Activated T-cell treated with anti-CD3 and anti-CD28 coated beads, Interleukin-2, amount 50 U/mL, for 72 hours (primary cell): ENCODE results near the gene ABCA4. TPM values are rescaled to one million over a fixed set of nuclear protein-coding genes. Genes with fewer than 3 reads are reported as not detected.

Experiments
- ATAC-seq, 2 donors: fragments of 150-1000 bp; cut with Tn5 transposase; replicated peaks in 1 of 2; 2 replicates each; pipeline ENCODE4 v1.10.0; 2021; ENCODE audit warnings: moderate library complexity in 2 of 2, mild to moderate bottlenecking in 1 of 2
- DNase-seq, 2 donors: peaks; one replicate each; pipeline ENCODE4 v3.0.0; 2021 to 2022; ENCODE audit warnings: mixed read lengths in 1 of 2
- H3K27ac Mint-ChIP-seq: one replicate; pipeline ENCODE4 v1.8.0; 2022; ENCODE audit warnings: mild to moderate bottlenecking, moderate library complexity, mixed read lengths
- H3K27me3 Mint-ChIP-seq: one replicate; pipeline ENCODE4 v1.8.0; 2022; ENCODE audit warnings: low read depth, mixed read lengths
- H3K36me3 Mint-ChIP-seq, 2 donors: one replicate each; pipeline ENCODE4 v1.8.0; 2022; ENCODE audit warnings: mixed read lengths in 2 of 2, mild to moderate bottlenecking in 1 of 2; ENCODE audit not compliant: insufficient read depth in 2 of 2
- H3K4me1 Mint-ChIP-seq: one replicate; pipeline ENCODE4 v1.8.0; 2022; ENCODE audit warnings: low read depth, mixed read lengths
- H3K4me3 Mint-ChIP-seq, 2 donors: one replicate each; pipeline ENCODE4 v1.8.0; 2022; ENCODE audit warnings: mild to moderate bottlenecking in 2 of 2, mixed read lengths in 2 of 2, moderate library complexity in 2 of 2
- H3K9me3 Mint-ChIP-seq, 2 donors: one replicate each; pipeline ENCODE4 v1.8.0; 2022; ENCODE audit warnings: mixed read lengths in 2 of 2
- total RNA-seq, 2 donors: library from RNA; stranded (reverse); gene quantifications; one replicate each; pipeline ENCODE4 v1.2.3, GENCODE V29; 2022

The ABCA4 gene
- total RNA-seq, 2 donors from 2014 or later: 0.53 to 2.5 TPM

DNA sequence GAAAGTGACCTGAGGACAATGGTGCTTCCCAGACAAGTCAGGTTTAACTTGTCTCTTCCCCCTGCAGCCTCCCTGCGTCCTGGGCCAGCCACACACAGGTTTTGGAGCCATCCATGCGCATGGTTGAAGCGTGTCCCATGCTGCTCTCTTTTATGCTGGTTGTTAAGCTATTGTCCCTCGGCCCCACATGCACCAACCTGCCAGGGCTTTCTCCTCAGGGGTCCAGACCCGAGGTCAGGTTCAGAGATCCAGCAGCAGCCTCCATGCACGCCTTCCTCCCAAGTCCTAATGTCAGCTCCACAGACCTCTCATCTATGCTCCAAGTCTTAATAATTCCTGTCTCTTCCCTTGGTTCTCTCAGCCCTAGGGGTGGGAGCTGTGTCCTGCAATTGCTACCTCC, 1.6 kb downstream of the ABCA4 start:
- DNase-seq (no peak), ATAC-seq (no peak)
- H3K27me3 Mint-ChIP-seq: no peaks in the 10 kb centered on the region
- no peak overlapping the region for H3K27ac Mint-ChIP-seq
- no peaks in the 10 kb centered on the region for H3K36me3 Mint-ChIP-seq
- H3K4me3 Mint-ChIP-seq: no peak overlapping the region
- no peaks in the 10 kb centered on the region for H3K4me1 Mint-ChIP-seq
- H3K9me3 Mint-ChIP-seq: no peaks in the 10 kb centered on the region

DNA sequence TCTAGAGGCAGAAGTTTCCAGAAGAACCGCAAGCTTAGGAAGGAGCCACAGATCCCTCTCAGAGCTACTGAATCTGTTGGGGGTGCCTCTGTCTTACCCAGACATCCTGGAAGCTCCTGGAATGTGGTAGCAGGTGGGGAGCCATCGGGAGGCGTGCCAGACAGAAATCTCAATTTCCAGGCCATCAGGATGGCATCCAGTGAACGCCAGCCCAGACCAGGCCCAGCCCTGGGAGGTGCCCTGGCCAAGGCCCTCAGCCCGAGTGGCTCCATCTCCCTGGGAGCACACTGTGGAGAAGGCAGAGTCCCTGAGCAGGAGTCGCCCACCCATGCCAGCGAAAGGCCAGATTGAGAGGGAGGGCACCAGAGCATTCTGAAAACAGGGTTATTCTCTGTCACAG, 2.5 kb downstream of the ABCA4 start:
- Mint-ChIP-seq H3K27me3 (no peaks in the 10 kb centered on the region), H3K4me3 (no peak overlapping the region), H3K36me3 (no peaks in the 10 kb centered on the region), H3K4me1 (no peaks in the 10 kb centered on the region), H3K27ac (no peak overlapping the region), H3K9me3 (no peaks in the 10 kb centered on the region)
- DNase-seq (no peak), ATAC-seq (no peak)

DNA sequence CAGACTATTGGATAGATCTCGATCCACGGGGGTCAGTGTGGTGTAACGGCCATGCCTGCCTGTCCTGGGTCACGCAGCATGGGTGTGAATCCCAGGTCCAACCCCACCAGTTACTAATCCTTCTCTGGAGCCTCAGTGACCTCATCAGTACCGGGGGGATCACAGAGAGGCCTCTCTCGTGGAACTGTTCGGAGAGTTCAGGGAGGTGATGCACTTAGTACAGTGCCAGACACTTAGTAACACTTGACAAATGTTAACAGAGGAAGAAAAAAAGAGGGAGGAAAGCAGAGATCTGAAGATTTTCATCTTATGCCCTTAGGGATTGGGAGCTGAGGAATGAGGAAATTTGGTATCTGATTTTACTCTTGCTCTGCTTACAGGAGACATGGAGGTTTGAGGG, 2.9 kb downstream of the ABCA4 start:
- H3K27ac Mint-ChIP-seq: no peak overlapping the region
- no peaks in the 10 kb centered on the region for H3K36me3 Mint-ChIP-seq
- H3K9me3 Mint-ChIP-seq: no peaks in the 10 kb centered on the region
- no peak for DNase-seq
- H3K4me1 Mint-ChIP-seq: no peaks in the 10 kb centered on the region
- no peaks in the 10 kb centered on the region for H3K27me3 Mint-ChIP-seq
- no peak for ATAC-seq
- H3K4me3 Mint-ChIP-seq: no peak overlapping the region

DNA sequence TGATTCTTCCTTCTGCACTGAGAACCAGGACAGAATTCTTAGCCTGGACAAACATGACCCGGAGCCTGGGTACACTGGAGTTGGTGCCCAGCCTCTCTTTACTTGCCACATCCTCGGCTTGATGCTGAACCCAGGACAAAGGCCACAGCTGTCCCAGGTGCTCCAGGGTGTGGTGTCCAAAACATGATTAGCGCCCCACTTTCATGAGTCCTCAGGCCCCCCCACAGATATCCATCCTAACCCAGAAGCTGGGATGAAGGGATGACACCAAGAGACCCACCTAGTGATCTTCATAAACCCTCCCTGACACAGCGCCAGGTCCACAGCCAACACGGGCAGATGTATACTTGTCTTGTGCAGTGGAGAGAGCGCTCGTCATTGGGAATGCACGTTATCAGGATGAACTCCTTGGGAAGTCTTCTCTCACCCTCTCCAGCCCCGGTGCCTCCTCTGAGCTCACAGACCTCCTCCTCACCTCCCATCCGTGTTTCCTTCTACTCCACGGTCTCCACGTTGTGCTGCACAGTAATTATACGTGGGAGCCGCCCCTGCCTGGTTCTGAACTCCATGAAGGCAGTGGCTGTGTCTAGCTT, 3.6 kb downstream of the ABCA4 start:
- DNase-seq: no peak
- H3K4me3 Mint-ChIP-seq: no peak overlapping the region
- no peaks in the 10 kb centered on the region for H3K4me1 Mint-ChIP-seq
- no peaks in the 10 kb centered on the region for H3K36me3 Mint-ChIP-seq
- ATAC-seq: no peak
- no peak overlapping the region for H3K27ac Mint-ChIP-seq
- no peaks in the 10 kb centered on the region for H3K9me3 Mint-ChIP-seq
- H3K27me3 Mint-ChIP-seq: no peaks in the 10 kb centered on the region

DNA sequence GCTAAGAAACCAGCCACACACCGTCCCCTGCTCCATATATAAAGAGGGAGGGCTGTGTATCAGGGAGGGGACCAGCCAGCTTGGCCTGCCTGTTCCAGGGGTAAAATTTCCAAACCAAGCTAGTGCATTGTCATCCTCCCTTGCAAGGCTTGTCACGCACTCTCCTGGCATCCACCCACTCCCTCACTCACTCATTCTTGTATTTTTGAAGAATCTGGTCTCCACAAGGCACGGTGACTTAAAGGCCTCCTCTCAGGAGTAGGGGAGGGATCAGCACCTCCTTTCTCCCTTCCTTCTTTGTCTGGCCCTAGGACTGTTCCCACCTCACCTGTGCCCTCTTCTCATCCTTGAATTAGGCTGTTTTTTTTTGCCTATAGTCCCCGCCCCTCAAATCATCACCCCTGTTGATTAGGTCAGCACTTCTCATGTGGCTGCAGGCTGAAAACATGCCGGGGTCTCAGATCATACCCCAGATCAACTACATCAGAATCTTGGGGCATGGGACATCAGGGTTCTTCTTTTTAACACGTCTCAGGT, 5.0 kb downstream of the ABCA4 start:
- no peak overlapping the region for H3K27ac Mint-ChIP-seq
- H3K27me3 Mint-ChIP-seq: no peaks in the 10 kb centered on the region
- no peaks in the 10 kb centered on the region for H3K9me3 Mint-ChIP-seq
- no peaks in the 10 kb centered on the region for H3K4me1 Mint-ChIP-seq
- no peaks in the 10 kb centered on the region for H3K36me3 Mint-ChIP-seq
- ATAC-seq (no peak), DNase-seq (no peak)
- H3K4me3 Mint-ChIP-seq: no peak overlapping the region

DNA sequence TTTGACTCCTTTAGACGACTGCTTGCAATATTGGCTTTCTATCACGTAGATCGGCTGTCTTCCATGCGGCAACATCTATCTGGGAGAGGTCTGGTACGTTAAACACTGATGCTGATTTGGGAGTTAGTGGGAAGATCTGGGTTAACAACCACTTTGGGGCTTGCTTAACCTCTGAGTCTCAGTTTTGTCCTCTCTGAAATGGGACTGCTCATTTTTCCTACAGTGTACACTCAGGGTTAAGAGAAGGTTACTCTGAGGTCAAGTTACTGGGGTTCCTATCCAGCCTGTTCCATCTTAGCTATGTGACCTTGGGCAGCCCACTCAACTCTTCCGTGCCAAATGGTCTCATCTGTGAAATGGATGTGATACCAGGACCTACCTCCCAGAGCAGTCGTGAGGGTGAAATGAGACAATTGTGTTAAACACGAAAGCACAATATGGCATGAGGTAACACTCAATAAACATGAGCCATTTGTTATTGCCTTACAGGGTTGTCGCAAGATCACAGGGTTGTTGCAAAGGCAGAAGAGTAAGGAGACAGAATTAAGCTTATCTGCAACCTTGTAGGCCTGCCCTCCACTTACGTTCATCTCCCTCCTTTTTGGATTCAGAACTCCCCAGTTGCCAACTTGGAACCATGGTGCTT, 5.6 kb downstream of the ABCA4 start:
- no peak overlapping the region for H3K4me3 Mint-ChIP-seq
- no peaks in the 10 kb centered on the region for H3K36me3 Mint-ChIP-seq
- H3K4me1 Mint-ChIP-seq: no peaks in the 10 kb centered on the region
- ATAC-seq (no peak), DNase-seq (no peak)
- H3K27me3 Mint-ChIP-seq: no peaks in the 10 kb centered on the region
- H3K27ac Mint-ChIP-seq: no peak overlapping the region
- no peaks in the 10 kb centered on the region for H3K9me3 Mint-ChIP-seq

DNA sequence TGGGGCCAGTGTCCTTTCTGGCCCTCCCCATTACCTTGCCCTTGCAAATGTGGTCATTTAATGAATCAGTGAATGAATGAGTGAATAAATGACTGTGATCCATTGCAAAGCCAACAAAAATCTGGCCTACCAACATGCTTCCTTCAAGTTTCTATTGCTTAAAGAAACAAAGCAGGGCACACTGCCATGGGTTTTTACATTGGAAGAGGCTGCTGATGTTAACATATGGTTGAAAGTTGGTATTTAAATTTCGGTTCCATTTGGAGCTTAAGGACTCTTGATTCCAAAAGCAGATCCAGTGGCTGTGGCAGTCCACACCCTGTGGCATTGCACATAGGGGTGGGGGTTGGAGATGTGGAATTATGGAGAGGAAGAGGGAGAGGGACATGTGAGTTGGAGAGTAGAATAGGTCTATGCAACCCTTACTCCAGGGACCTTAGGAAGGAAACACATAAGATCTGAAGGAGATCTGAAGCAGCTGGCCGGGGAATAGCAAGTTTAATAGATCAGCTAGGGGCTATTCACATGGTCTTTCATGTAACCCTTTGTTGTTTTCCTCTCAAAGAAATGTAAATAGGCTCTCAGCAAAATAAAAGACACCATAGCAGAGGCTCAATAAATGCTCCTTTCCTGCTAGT, 7.2 kb downstream of the ABCA4 start:
- ATAC-seq (no peak), DNase-seq (no peak)
- H3K4me1 Mint-ChIP-seq: no peaks in the 10 kb centered on the region
- H3K27ac Mint-ChIP-seq: no peak overlapping the region
- H3K9me3 Mint-ChIP-seq: no peaks in the 10 kb centered on the region
- no peaks in the 10 kb centered on the region for H3K27me3 Mint-ChIP-seq
- no peaks in the 10 kb centered on the region for H3K36me3 Mint-ChIP-seq
- H3K4me3 Mint-ChIP-seq: no peak overlapping the region

DNA sequence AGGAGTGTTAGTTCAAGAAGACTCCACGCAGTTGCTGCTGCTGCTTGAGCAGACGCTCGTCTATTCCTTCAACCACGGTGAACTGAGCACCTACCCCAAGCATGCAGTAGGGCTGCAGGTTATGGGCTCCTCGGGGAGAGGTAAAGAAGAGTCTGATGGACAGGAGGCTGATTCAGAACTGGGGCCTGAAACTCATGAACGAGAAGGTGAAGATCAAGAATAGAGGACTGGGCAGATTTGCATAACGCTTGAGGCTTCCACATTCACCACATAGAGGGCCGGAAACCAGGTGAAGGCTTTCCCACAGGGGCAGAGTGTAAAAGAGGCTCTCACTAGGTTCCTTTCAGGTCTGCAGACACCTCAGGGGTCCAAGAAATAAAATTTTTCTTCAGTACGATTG, 9.1 kb downstream of the ABCA4 start:
- Mint-ChIP-seq H3K4me1 (no peaks in the 10 kb centered on the region), H3K9me3 (no peaks in the 10 kb centered on the region), H3K27ac (no peak overlapping the region), H3K36me3 (no peaks in the 10 kb centered on the region), H3K4me3 (no peak overlapping the region), H3K27me3 (peaks cover 17% of the 10 kb centered on the region)
- DNase-seq (no peak), ATAC-seq (no peak)

DNA sequence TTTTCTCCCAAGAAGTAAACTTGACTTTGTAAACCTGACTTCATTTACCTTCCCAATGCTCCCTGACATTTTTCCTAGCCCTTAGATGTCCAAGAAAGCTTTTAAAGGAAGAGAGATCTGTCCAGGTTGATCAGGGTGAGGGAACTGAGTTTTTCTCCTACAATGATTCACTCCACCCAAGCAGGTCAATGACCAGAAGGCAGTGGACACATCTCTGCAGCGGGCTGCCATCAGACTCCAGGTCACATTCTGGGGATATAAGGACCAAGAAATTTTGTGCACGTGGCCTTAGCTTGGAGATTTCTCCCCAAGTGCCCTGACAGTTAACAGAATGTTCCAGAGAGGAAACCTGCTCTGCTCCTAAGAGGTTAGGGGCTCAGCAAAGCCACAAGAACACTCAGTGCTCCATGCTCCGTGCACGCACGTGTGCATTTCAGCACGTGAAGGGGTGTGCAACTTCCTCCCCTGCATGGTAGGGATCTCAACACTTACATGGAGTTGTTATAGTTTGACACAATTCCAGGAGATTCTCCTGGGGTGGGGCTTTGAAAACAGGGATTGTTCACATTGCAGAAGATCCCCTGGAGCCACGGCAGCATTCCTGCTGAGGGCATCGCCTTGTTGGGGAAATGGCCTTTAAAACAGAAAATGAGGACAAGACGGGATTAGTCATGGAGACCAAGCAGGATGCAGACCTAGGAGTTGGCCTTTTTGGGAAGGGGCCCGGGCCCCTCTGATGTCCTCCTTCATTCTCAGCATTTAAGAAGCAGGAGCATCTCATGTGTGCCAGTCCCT, 9.8 kb downstream of the ABCA4 start:
- H3K27ac Mint-ChIP-seq: no peak overlapping the region
- no peak for ATAC-seq
- H3K4me3 Mint-ChIP-seq: no peak overlapping the region
- H3K27me3 Mint-ChIP-seq: peaks cover 20% of the 10 kb centered on the region
- H3K36me3 Mint-ChIP-seq: no peaks in the 10 kb centered on the region
- no peaks in the 10 kb centered on the region for H3K9me3 Mint-ChIP-seq
- no peaks in the 10 kb centered on the region for H3K4me1 Mint-ChIP-seq
- no peak for DNase-seq

DNA sequence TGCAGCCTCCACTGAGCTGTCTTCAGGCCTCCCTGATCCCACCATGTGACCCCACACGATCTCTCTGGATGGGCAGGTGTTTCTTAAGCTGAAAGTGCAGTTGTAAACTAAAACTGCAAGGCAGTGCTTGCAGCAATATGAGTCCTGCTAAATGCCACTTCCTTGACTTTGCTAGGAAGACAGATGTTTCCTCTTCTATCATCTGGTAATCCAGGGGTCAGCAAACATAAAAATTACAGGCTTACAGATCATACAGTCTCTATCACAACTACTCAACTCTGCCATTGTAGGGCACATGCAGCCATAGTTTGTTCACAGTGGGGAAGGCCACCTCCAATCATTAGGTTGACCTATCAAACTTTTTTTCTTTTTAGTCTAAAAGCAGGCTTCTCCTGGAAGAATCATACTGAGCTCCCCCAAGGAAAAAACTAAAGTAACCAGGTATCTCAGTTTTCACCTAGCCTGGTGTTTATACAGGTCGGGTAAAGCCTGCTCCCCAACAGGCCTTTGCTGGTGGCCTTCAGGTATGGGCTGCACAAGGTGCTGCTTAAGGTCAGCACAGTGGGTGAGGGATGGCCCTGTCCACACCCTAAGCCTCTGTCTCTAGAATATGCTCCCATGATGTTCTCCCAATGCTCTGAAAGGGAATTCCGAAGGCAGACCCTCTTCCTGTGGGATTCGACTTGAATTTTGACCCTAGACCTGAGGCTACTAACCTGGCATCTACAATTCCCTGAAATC, 10.8 kb downstream of the ABCA4 start:
- no peaks in the 10 kb centered on the region for H3K9me3 Mint-ChIP-seq

DNA sequence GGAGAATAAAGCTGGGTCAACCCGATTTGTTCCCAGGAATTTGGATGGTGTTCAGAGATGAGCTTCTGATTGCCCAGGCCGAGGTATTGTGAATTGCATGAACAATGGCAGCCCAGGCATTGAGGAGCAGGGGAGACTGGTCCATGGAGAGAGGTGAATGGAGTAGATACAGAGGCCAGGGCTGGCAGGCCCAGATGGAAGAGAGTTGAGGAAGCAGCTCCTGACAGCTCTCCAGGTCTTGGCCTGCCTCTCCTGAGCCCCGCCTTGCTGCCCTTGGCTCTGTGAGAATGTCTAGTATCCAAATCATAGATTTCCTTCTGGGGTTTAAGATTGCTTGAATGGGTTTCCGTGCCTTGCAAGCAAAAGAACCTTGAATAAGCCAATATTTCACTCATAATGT, 11.5 kb downstream of the ABCA4 start:
- no peak overlapping the region for H3K27ac Mint-ChIP-seq
- ATAC-seq (no peak), DNase-seq (no peak)
- H3K9me3 Mint-ChIP-seq: no peaks in the 10 kb centered on the region
- H3K36me3 Mint-ChIP-seq: no peaks in the 10 kb centered on the region
- H3K4me3 Mint-ChIP-seq: no peak overlapping the region
- H3K27me3 Mint-ChIP-seq: peaks cover 29% of the 10 kb centered on the region
- no peaks in the 10 kb centered on the region for H3K4me1 Mint-ChIP-seq

More for the DNA sequence above, 10.8 kb downstream of the ABCA4 start:
- Mint-ChIP-seq H3K36me3 (no peaks in the 10 kb centered on the region), H3K27me3 (peaks cover 22% of the 10 kb centered on the region), H3K4me3 (no peak overlapping the region), H3K27ac (no peak overlapping the region), H3K4me1 (no peaks in the 10 kb centered on the region)
- DNase-seq (no peak), ATAC-seq (no peak)

DNA sequence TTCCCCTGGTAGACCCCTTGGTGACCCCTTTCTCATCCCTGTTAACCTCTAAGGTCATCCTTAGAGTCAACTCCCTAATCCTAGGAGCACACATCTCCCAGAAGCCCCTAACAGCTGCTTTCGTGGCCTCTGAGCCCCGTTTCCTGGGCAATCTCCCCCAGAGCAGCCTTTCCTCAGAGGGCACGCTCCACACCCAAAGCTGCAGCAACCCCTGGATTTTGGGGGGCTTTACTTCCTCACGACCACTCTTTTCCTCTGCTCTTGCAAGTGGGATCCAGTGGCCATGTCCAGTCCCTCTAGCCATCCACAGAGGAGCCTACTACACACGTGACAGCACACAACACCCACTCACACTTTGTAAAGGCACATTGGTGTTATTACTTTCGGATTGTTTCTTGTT, 13.8 kb downstream of the ABCA4 start:
- Mint-ChIP-seq H3K4me3 (no peak overlapping the region), H3K4me1 (no peaks in the 10 kb centered on the region), H3K9me3 (no peaks in the 10 kb centered on the region), H3K27me3 (peaks cover 32% of the 10 kb centered on the region), H3K36me3 (no peaks in the 10 kb centered on the region), H3K27ac (no peak overlapping the region)
- DNase-seq (no peak), ATAC-seq (no peak)

DNA sequence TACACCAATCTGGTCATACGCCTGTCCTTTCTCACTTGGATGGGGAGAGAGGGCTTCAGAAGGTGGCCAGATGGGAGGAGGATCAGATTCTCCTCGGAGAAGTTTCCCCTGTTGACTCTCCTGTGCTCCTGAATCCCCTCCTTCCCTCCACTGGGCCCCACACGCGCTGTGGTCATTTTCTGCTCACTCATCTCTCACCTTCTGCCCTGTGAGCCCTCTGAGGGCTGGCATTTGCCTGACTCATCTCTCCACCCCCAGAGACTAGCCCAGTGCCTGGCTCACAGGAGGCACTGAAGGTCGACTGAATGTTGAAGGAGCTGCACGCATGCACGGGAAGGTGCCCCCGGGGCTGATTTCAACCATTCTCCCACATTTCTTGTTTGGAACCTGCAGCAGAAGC, 14.2 kb downstream of the ABCA4 start:
- Mint-ChIP-seq H3K27me3 (peaks cover 32% of the 10 kb centered on the region), H3K4me1 (no peaks in the 10 kb centered on the region), H3K9me3 (no peaks in the 10 kb centered on the region), H3K27ac (no peak overlapping the region), H3K36me3 (no peaks in the 10 kb centered on the region), H3K4me3 (no peak overlapping the region)
- ATAC-seq (no peak), DNase-seq (no peak)
